Pons (tissue), 1 donor: ENCODE measurements around the gene PIK3R2.

ENCODE experiments used
- DNase-seq: peaks from one replicate; pipeline ENCODE4 v3.0.0-alpha.2; 2016; ENCODE audit warnings: low spot score

Gene PIK3R2

DNA sequence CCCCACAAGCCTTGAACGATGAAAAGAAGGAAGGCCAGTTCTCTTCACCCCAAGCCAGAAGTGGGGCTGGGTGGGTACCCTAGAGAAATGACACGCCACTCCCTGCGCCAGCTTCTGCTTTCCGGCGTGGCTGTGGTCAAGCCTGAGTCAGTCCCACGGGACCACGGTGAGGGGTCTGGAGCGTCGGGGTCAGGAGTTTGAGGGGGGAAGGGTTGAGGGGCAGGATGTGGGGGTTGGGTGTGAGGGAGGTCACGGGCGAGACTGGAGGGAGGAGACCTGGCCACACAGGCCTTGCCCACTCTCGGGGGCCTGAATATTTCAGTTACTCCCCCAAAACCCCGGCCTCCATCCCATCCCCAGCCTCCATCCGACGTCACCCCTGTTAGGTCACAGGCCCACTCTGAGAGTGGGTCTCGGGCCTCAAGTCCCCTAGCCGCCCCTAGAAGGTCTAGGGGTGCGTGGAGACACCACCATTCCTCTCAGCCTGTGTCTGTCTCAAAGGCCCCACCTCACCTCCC is 20.1 kb downstream of the PIK3R2 start:
- DNase-seq, result no peak

GRCh38 chr19:18173572-18174288 is 20.8 kb downstream of the PIK3R2 start, which contains the start of gene IFI30:
IFI30 (plus strand) TSS chr19:18173813; CDS start chr19:18173842, 29 bp downstream.
- DNase-seq, result peak; percentile 59

GRCh38 chr19:18174983-18175382 is 22.0 kb downstream of the PIK3R2 start:
- no peak for DNase-seq

GRCh38 chr19:18176367-18177310 is 23.7 kb downstream of the PIK3R2 start:
- no peak for DNase-seq

DNA sequence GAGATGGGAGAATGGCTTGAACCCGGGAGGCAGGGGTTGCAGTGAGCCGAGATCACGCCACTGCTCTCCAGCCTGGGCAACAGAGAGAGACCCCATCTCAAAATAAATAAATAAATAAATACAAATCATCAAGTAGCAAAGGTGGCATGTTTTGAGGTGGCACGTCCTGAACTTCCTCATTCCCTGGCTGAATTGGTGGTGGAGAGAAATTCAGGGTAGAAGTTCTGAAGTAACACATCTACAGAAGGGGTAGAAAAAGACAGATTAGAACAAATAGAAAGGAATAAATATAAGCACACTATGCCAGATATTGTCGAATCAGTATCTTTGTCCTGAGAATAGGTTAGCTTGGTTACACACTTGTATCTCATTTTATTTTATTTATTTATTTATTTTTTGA is 27.0 kb downstream of the PIK3R2 start:
- no peak for DNase-seq

GRCh38 chr19:18183529-18183928 is 30.6 kb downstream of the PIK3R2 start:
- DNase-seq, result no peak

DNA sequence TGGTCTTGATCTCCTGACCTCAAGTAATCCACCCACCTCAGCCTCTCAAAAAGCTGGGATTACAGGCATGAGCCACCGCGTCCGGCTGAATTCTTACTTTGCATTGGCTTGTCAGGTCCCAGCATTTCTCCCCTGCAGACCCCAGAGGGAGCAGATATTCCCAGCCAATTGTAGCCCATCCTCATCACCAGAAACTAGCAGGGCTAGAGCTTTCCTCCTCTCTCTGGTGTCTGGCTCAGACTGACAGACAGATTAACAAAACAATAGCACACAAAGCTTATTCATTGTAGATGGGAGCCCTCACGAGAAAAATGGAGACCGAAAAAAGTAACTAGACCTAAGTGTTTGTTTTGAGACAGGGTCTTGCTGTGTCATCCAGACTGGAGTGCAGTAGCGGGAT is 32.6 kb downstream of the PIK3R2 start:
- no peak for DNase-seq

GRCh38 chr19:18190278-18190677 is 37.3 kb downstream of the PIK3R2 start:
- no peak for DNase-seq

DNA sequence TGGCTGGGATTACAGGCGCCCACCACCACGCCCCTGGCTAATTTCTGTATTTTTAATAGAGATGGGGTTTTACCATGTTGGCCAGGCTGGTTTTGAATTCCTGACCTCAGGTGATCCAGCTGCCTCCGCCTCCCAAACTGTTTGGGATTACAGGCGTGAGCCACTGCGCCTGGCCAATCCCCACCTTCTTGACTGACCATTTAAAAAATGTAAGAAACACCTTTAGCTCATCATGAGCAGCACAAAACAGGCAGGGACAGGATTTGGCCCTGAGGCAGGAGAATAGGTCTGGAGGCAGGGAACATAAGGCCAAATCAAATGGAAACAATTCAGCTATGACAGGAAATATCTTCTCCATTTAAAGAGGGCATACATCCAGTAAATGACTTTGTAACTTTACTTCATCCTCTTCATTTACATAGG is 38.7 kb downstream of the PIK3R2 start:
- no peak for DNase-seq

GRCh38 chr19:18192673-18193387 is 39.9 kb downstream of the PIK3R2 start, which contains the start of gene MPV17L2:
MPV17L2 (plus strand) TSS chr19:18193218; CDS start chr19:18193282, 64 bp downstream.
- DNase-seq, result peak; percentile 100

DNA sequence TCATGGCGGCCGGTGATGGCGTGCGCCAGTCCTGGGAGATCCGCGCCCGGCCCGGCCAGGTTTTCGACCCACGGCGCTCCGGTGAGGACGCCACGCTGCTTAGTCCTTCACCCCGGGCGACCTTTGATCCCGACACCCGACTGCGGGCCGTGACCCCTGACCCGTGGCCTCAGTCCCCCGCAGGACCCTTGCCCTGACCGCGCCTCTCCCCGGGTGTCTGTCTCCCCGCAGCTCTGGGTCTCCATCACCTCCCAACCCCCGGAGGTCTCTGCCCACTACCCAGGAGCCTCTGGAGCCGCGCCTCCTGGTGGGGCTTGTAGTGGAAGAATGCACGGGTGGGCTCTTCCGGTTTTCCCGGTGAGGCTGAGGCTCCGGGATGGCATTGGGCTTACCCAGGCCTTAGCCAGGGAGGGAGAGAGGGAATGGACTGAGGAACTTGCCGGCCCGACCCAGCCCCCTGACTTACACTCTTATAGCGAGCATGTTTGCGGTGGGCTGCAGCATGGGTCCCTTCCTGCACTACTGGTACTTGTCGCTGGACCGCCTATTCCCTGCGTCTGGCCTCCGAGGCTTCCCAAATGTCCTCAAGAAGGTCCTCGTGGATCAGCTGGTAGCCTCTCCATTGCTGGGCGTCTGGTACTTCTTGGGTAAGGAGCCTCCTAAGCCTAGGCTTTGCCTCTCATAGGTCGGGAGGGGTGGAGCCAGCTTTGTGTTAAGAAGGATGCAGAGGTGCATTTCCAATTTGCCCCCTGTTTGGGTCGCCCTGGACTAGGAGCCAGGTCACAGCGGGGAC is 40.6 kb downstream of the PIK3R2 start:
- no peak for DNase-seq

DNA sequence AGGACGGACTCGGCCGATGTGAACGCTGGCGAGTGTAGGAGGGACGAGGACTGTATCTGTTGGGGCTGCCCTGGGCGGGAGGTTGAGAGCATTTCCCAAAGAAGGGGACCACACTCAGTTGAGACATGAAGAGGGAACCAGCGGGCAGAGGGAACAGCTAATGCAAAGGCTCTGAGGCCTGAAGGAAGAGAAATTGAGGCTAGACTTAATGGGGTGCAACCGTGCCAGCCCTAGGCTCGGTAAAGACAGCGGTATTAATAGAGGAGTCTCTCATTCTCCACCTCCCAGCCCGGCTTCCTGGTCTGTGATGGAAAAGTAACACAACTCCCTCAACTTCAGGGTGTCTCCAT is 41.2 kb downstream of the PIK3R2 start:
- no peak for DNase-seq

DNA sequence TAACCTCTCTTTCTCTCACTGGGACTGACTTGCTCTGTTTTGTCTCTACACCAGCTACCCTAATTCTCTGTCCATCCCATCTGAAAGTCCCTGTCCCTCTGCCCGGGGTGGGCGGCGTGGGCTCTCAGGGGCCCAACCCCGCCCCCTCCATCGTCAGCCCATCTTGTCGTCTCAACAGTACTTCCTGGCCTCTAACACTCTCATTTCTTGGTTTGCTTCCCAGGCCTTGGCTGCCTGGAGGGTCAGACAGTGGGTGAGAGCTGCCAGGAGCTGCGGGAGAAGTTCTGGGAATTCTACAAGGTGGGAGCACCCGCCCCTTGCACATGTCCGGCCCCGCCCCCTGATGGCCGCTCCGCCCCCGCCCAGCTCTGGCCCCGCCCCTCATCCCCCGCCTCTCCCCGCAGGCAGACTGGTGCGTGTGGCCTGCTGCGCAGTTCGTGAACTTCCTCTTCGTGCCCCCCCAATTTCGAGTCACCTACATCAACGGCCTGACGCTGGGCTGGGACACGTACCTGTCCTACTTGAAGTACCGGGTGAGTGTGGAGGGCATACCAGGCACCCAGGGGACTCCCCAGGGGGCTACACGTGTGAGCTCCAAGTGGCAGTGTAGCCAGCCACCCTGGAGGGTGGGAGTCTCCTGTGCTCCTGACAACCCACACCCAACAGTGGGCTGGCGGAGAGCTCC is 41.7 kb downstream of the PIK3R2 start:
- DNase-seq, result no peak

GRCh38 chr19:18196511-18196845 is 43.5 kb downstream of the PIK3R2 start:
- DNase-seq, result no peak

GRCh38 chr19:18197306-18197705 is 44.3 kb downstream of the PIK3R2 start:
- DNase-seq, result no peak

DNA sequence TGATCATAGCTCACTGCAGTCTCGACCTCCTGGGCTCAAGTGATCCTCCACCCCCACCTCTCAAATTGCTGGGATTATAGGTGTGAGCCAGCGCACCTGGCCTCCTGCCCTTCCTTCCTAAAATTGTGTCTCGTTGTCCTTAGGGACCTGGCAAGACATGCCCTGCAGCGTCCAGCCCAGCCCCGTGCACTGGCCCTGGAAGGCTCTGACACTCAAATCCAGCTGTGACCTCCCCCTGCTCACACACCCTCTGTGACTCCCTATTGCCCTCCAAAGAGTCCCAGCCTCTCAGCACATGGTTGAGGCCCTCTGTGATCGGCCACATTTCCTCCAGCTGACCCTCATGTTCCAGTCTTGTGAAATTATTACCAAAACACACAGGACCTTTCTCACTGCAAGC is 45.0 kb downstream of the PIK3R2 start:
- no peak for DNase-seq

- DNase-seq, result no peak
Measured at GRCh38 chr19:18198374-18198773, 45.4 kb downstream of the PIK3R2 start.

- no peak for DNase-seq
Measured at GRCh38 chr19:18202397-18202777, 49.4 kb downstream of the PIK3R2 start.

- peak; percentile 48 for DNase-seq
Measured at GRCh38 chr19:18202778-18203407, 49.9 kb downstream of the PIK3R2 start.

DNA sequence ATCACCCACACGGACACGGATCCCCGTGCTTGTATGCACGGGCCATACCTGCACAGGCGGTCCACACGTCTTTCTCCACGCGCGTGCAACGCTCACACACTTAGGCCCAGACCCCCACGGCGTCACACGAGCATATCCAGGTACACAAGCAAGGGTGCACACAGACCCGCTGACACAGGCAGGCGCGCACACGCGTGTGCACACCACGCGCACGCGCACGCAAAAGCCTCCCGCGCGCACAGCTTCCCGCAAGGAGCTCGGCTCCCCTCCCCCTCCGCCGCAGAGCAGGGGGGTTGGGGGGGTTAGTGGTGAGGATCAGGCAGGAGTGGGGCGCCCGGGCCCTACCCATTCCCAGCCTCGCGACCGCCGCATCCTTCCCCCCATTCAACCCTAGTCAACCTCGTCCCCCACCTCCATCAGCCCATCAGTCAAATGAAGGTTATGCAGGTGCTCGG is 50.5 kb downstream of the PIK3R2 start:
- DNase-seq, result peak; percentile 51
